ENCODE data around the gene CALN1.

DNA sequence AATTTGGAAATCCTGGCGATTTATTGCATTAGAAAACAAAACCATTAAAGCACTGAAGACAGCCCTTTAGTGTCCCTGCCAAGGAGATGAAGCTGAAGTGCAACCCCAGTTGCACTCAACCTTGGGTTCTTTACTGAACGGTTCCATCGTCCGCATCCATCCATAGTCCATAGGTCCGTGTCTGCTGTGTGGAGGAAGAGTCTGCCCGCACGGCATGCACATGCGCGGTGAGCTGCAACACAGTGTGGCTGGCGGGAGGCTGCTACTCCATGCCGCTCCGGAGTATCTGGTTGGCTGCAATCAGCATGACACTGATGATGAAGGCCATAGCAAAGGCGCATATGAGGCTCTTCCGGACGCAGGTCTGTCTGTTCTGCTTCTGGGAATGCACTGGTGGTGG is 624.6 kb downstream of the CALN1 start:
- TF ChIP-seq GATA2 (IDR thresholded peaks at IDR 0.05; ENCODE audit: low read depth, low read length) (no peak), GATA3 (IDR thresholded peaks at IDR 0.05; ENCODE audit: low read depth, low read length) (no peak)

All from SH-SY5Y (cell line).